GM19043 (cell line): ENCODE data around the gene TSLP.

Source experiments
- ATAC-seq: cut with Tn5 transposase; IDR thresholded peaks from one replicate; pipeline ENCODE4 v1.9.1; 2021; ENCODE audit warnings: low read depth; ENCODE audit not compliant: unreplicated experiment

The TSLP gene

GRCh38 chr5:111071413-111071812 is at the start of gene TSLP:
TSLP (plus strand) TSS chr5:111071713; CDS start chr5:111071891, 178 bp downstream.
- no peak for ATAC-seq

DNA sequence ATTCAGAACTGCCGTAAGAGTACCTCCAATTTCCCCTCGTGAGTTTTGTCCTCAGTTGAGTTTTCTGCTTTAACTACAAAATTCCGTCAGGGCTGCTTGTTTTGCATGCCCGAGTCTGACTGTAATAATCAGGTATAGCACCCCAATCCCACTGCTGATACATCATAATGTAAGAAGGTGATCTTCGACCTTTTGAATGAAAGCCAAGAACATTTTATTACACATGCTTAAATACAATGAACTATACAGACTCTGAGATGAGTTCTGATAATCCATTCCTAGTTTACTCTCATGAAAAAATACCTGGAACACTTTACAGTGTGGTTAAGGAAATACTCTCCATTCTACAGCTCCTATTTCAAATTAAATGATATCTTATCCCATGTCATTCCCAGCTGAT is 49.2 kb upstream of the TSLP start:
- no peak for ATAC-seq

- ATAC-seq, result no peak
Measured at GRCh38 chr5:111028865-111029264, 42.6 kb upstream of the TSLP start.

- ATAC-seq, result no peak
Measured at GRCh38 chr5:111043712-111044506, 27.6 kb upstream of the TSLP start.

DNA sequence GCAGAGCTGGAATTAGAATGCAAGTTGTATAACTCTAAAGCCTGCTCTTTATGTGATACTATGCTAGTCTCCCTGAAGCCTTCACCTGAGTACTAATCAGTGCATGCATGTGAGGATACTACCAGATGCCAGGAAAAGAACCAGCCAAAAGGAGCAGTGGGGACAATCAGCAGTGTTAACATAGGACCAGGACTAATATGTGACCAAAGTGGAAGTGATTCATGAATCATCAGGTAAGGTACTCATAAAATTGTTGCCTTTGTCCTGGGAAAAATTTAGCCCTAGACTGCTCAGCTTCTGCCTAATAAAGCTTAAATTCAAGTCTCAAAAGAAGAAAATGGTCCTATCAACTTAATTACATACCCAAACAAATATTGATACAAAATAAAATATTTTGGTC is 13.4 kb upstream of the TSLP start:
- no peak for ATAC-seq

GRCh38 chr5:111060169-111060568 is 11.3 kb upstream of the TSLP start:
- ATAC-seq, result no peak

DNA sequence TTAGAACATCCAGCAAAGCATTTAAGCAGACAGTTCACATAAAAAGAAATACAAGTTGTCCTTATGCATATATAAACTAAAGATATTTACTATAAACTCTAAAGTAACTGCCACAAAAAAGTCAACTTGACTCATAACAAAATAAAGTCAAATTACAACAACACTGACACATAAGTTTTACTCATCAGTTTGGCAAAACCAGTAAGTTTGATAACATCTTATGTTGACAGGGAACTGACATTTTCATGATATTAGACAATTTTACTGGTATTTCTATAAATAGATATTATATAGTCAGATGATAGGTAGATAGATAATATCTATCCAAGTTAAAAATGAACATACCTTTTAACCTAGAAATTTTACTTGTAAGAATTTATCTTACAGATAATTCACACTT is 9.9 kb upstream of the TSLP start:
- no peak for ATAC-seq

DNA sequence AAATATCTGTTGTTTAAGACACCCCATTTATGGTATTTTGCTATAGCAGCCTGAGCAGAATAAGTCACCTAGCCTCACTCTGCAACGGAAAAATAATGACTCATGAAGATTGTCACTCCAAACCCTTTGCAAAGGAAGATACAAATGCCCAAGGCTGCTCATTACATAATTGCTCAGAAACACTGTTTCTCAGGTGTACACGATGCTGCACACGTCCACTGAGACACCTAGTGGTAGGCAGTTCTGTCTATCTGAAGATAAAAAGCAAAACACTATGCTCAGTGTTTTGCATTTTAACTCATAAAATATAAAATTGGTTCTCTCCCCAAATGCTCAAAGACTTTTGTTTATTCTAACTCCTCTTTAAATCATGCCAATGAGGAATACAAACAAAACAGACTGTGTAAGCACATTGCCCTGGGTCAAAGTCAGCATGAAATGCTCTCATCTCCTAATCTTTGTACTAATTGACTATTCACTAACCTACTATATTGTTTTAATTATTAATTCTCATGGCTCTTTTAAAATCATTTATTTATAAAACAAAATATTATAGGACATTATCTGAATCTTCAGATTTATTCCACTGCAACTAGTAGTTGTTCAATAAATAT is 7.7 kb upstream of the TSLP start:
- no peak for ATAC-seq

DNA sequence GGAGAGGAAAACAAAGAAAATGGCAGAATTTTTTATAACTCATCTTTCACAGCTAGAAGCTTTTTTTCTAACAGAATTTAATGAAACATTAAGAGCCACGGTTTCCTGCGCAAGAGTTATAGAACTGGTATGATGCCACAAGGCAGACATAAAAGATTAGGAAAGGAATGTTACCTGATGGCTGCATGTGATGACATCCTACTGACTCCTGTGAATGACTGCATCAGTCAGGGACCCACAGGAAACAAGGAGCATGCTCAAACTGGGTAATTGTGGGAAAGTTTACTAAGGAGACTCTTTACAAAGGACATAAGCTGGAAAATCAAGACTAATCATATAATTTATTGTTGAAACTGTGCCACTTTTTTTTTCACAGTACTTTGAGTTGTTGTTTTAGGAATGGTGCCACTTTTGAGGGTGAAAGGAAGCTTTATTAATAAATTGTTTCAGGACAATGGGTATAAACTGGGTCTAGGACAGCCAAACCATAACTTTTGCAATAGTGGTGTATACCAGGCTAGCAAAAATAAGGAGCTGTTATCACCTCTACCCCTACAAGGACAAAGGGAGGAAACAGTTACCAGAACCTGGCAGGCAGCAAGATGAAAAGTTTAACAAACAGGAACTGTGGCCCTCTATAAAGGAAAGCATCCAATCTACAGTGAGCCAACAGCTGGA is 5.1 kb upstream of the TSLP start:
- ATAC-seq, result no peak

DNA sequence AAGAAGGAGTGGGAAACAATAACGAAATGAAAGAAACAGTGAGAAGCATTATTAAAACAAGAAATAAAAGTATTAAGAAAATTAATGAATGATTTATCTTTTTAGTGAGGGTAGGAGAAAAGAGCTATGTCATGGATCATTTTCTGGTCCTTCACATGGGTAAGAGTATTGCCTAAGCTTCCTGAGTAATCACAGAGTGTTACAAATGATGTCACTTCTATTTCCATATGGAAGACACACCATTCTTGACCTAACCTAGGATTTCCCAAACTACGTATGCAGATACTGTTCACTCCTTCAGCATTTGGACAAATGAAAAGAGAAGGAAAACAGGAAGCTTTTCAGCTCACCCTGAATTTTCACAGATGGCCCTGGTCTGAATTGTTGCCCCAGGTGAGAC is 3.3 kb upstream of the TSLP start:
- no peak for ATAC-seq

GRCh38 chr5:111069839-111070238 is 1.7 kb upstream of the TSLP start:
- ATAC-seq, result no peak

- peak; percentile 33 for ATAC-seq
Measured at GRCh38 chr5:111070272-111071134, 1.0 kb upstream of the TSLP start.

DNA sequence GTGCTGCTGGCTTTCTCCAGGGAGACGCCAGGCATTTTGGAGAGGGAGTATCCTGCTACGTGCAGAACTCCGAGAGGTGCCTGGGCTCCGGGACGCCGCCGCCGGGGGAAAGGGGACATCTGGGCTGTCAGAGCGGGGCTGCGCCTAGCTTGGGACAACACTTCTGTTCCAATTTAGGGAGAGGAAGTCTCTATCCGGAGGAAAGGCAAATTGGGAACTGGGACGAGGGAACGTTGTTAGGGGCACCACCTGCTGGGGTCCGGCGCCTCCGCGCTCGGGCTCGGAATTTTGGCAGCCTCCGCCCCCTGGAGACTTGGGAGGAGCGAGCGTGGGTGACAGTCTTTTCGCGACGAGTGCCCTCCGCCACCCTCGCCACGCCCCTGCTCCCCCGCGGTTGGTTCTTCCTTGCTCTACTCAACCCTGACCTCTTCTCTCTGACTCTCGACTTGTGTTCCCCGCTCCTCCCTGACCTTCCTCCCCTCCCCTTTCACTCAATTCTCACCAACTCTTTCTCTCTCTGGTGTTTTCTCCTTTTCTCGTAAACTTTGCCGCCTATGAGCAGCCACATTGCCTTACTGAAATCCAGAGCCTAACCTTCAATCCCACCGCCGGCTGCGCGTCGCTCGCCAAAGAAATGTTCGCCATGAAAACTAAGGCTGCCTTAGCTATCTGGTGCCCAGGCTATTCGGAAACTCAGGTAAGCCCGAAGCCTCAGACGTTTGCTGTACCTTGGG is 1.6 kb downstream of the TSLP start:
- ATAC-seq, result peak; percentile 71

DNA sequence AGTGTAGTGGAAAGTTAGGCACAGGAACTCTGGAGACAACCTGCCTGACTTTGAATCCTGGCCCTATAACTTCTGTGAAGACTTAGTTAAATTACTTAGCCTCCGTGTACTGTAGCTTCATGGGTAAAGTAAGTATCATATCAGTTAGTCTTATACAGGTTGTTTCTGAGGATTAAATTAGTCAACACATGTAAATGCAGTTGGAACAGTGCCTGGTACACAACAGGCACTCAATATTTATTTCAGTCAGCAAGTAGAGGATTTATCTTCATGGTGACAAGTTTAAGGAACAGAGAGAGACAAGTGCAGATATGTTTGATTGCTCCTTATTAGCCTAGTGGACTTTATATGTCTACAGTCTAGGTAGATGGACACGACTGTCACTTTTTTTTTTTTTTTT is 2.7 kb downstream of the TSLP start:
- ATAC-seq, result no peak

DNA sequence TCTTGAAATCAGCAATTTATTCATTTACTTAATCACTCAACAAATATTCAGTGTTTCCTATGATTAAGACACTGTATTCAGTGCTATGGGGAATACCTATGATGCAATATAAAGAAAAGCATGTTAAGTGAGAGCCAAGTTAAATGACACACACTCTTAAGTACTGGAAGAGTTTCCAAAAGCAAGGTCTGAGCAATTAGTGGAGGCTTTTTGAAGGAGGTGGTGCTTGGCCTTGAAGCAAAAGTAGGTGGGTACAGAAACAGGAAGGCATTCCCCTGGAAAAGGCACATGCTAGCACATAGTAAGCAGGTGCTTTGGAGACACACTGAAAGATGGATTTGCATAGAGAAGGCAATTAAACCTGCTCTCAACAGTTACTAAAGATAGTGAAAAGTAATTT is 4.0 kb downstream of the TSLP start:
- ATAC-seq, result no peak

GRCh38 chr5:111076091-111076490 is 4.6 kb downstream of the TSLP start:
- no peak for ATAC-seq

- ATAC-seq, result no peak
Measured at GRCh38 chr5:111077678-111078077, 6.2 kb downstream of the TSLP start.

GRCh38 chr5:111079846-111080245 is 8.3 kb downstream of the TSLP start:
- ATAC-seq, result no peak

- ATAC-seq, result no peak
Measured at GRCh38 chr5:111083323-111083722, 11.8 kb downstream of the TSLP start.
